Activated CD4-positive, alpha-beta T cell treated with anti-CD3 and anti-CD28 coated beads, Interleukin-10, Interleukin-2, amounts not matched to agents 100 ng/mL and 50 ng/mL, durations not matched to agents 16 hours and 8 hours (primary cell): ENCODE results near the gene NGDN.

Experiments used
- DNase-seq: peaks from one replicate; pipeline ENCODE4 v3.0.0-alpha.2; 2020

NGDN gene

GRCh38 chr14:23478109-23478759 lies 8.7 kb downstream of the NGDN start:
- peak; percentile 66 for DNase-seq

GRCh38 chr14:23481362-23481970 lies 12.0 kb downstream of the NGDN start:
- DNase-seq, result no peak

DNA sequence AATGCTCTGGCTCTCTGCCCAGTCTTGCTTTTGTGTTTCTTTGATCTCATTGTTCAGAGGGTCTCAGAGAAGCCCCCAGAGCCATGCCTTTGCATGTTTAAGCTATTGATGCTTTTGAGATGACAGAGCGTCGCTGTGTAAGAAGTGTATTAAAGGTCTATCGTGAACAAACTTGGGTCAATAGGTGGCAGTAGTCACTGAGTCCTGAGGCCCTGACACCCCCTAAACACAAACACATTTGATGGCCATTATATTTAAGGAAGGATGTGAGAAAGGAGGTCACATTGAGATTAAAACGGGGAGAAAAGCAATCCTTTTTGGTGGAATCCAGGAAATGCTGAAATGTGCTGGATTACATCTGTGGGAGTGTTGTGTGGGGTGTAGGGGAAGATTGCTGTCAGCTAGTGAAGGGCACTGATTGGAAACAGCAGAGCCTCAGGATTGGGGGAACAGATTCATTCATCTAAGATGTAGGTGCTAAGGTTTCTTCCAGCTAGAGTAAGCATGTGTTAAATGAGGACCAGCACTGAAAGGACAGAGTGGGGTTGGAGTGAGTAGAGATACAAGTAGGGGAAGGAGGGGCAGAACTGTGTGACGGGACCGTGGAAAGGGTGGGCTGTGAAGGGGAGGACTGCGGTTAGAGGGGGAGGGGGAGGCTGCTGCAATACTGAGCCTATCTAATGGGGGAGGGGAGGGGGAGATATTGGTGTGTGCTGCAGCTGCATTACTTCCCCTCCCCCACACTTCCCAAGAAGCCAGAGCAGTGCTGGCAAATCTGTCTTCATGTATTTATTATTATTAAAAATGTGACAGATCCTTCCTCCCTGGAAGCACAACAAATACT lies 12.7 kb downstream of the NGDN start:
- DNase-seq, result no peak

DNA sequence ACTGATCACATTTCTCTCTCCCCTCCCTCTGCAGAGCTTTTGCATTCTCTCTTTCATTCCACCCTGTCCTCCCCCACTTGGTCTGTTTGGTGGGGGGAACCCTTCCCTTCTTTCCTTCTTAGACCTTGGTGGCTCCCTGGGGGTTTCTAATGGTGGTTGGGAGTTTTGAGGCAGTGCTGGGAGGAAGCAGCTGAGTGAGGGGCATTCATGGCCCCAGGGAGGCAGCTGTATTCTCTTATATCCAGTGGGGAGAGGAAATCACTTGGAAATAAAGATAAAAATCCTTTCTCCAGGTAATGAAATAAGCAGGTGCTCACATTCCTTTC lies 13.3 kb downstream of the NGDN start:
- no peak for DNase-seq

DNA sequence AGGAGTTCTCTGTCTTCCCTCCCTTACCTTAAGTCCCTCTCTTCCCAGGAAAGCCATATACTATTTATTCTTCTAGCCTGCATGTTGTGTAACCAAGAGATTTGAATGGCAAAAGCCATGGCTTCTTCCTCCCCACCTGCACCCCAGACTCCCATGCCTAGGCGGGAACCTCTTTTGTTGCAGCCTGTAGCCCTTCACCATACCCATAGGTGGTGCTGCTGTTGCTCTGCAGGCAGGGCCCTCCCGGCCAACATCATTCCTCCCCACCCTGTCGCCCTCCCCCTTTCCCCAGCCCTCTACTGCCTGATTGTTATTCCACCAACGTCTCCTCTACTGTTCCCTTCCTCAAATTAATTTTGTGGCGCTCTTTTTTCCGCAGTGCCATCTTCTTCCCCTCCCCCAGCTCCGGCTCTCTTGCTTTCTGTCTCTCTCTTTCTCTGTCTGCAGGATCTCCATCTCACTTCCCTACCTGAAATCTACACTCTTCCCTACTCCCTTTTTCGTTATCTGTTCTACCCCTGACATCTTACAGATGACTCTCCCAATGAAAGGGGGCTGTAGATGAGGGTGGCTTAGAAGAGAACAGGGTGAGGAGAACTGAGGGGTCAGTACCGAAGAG lies 13.8 kb downstream of the NGDN start:
- peak; percentile 21 for DNase-seq

DNA sequence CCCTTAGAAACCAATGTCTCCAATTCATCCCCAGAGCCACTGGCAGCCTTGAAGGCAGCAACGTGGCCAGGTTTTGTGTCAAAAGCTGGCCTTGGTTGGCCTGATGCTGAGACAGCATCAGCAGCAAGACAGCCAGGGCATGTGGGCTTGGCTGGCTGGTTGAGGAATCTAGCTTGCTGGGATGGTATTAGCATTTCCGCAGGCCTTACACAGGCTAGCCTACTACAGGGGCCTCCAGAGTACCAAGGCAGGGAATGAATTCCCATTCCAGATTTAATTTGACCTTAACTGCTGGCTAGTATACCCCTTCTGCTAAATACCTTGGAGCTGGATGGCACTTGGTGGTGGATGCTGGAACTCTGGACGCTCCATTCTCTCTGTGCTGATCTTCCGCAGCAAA lies 15.8 kb downstream of the NGDN start:
- DNase-seq, result no peak

DNA sequence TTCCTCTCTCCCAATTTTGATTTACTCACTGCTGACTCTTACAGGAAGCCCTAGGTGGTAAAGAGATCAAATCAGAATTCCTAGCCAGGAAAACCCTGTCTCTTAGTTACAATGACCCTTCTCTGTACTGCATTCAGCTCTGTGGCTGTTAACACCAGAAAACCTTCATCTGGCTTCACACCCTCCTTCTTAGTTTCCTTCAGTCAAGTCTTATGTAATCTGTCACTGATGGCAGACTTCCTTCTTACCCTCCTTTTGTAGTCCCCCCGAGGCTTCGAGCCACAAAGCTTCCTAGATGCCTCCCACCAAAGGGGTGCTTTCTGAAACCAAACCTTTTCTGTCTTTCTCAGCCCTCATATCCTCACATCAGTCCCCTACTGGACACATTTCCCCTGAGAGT lies 16.5 kb downstream of the NGDN start:
- DNase-seq, result no peak

GRCh38 chr14:23487216-23487615 lies 17.7 kb downstream of the NGDN start:
- no peak for DNase-seq

- DNase-seq, result no peak
Observed at GRCh38 chr14:23492618-23493272, 23.2 kb downstream of the NGDN start.

DNA sequence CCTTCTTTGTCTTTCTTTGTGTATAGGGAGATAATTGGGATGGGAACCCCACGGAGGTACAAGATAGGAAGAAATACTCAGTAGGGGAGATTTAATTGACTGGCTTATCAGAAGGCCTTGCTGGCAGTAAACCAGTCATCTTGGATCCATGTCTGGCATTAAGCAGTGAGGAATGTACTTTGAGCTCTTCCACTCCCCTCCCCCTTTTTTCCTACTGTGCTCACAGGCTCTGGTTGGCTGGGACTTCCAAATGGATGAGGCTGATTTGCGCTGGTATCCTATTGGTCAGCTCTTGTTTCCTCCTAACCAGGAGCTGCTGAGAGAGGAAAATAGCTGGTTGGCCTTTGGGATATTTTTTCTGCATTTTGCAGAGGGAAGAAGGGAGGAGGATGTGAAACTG lies 24.7 kb downstream of the NGDN start:
- no peak for DNase-seq

- DNase-seq, result no peak
Observed at GRCh38 chr14:23512156-23512555, 42.7 kb downstream of the NGDN start.

DNA sequence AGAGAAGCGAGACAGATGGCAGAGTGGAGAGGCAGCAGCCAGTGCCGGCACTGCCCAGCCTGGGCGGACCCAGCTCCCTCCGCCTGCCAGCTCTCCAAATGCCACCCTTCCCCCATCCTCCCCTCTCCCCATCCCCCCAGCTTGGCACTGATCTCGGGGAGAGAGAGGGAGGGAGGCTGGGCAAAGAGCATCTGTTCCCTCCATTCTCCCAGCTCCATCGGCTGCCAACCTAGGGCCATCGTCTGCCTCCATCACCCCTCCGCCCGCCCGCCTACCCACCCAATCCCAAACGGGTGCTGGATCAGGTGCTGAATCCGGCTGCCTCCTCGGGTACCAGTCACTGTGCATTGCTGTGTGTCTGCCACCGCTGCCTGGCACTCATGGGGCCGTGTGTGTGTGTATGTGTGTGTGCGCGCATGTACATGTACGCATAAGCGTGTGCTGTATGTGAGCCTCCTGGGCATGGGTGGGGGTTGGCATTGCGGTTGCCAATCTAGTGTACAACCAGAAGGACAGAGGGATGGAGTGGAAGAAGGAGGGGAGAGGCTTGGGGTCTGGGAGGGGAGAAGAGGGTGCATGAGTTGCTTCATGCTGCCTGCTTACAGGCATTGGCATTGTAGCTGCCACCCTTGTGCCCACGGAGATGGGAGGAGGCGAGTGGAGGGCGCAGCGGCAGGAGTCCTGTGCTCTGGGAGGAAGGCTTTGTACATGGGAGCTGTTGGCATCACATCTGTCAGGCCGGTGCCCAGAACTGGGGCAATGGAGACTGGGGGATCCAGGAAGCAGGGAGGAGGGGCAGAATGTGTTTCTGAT lies 43.7 kb downstream of the NGDN start:
- DNase-seq, result no peak

- no peak for DNase-seq
Observed at GRCh38 chr14:23513818-23514643, 44.5 kb downstream of the NGDN start.

DNA sequence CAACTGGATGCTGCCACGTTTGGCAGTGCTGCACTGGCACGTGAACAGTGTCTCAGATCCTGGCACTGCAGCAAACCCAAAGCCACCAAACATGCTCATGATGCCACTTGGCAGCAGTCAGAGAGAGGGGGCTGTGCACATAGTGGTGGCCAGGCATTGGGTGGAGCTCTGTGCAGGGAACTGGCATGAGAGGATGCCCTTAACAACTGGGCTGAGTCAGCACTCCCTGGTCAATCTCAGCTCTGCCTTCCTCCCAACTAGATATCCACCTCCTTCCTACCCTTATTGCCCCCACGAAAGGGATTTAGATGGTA lies 45.1 kb downstream of the NGDN start:
- no peak for DNase-seq

- no peak for DNase-seq
Observed at GRCh38 chr14:23517650-23518326, 48.3 kb downstream of the NGDN start.

DNA sequence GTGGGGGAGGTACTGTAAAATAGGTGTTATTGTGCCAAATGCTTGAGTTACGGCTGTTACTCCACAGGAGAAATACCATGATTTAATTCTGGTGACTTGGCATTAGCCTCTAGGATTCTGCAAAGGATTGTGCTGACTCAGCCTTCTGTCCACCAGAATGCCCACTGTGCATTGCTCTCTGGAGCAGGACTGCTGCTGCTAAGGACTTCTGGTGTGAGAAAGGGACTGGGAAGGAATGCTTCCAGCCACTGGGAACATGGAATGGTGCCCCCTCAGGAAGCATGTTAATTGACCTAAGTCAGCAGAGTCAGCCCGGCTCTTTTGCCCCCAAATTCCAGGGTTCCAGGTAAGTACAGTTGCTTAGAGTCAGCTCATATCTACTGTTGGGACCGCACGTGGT lies 49.2 kb downstream of the NGDN start:
- DNase-seq, result no peak

- DNase-seq, result no peak
Observed at GRCh38 chr14:23520899-23521533, 51.5 kb downstream of the NGDN start.

DNA sequence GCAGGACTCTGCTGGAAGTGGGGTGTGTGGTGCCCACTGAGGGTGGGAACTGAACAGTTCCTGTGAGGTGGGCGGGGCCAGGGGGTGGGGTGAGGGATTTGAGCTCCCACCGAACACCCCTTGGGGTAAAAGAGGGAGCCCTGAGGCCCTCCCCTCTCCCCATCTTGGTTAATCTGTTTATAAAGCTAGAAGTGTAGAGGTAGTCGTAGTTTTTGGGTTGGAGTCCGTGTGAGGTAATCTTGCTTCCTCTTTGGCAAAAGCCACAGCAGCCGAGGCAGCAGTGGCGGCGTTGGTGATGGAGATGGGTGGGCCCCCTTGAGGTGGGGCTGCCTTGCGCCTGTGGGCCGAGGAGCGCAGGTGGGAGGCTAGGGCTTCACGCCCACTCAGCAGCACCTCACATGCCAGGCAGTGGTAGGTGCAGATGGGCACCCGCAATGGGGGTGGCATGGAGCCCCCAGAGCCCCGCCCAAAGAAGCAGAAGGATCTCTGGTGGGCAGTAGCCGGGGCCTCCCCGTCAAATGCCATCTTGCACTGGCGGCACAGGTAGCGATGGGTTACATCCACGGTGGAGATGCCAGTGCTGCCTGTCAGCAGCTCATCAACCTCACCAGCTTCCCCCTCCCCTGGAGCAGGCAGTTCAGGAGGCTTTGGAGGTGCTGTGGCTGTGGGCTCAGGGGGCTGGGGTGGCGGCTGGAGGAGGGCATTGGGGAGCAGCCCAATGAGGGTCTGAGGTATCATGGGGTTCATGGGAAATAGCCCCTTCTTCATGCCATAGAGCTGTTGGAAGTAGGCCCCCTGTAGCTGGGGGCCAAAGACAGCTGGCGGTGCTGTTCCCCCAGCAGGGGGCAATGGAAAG lies 52.5 kb downstream of the NGDN start:
- no peak for DNase-seq

DNA sequence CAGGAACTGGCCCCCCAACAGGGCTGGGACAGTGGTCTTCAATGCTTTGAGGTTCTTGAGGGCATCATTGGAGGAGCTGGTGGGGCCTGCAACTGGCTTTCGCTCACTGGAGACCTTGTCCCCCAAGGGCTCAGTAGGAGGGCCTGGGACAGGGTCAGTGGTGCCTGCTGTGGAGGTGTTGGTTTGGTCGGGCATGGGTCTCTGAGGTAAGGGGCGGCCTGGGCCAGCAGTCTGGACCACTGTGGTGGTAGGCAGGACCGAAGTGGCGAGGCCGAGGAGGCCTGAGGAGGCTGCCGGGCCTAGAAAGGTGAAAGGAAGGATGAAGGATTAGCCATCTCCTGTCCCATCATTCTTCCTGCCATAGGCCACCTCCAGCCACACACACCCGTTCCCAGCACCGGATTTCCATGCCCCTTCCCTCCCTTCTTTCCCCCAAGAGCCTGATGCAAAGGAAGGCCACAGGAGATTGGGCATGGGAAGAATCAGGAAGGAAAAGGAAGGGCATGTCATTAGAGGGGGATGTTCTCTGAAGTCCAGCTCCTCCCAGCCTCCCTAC lies 53.2 kb downstream of the NGDN start:
- no peak for DNase-seq
